Esophagus squamous epithelium (tissue), 4 donors: ENCODE data around the gene ELOVL2.

Experiments used
- CTCF ChIP-seq, 6 experiments: fragments of 450-650 bp in 4 of 6; fragments of 200-600 bp in 2 of 6; sonication (generic) in 2 of 6; IDR thresholded peaks; one replicate each; pipeline ENCODE4 v1.5.1; 2016 to 2019; ENCODE audit warnings: antibody characterized with exemption in 6 of 6, mild to moderate bottlenecking in 4 of 6, moderate library complexity in 4 of 6
- POLR2A ChIP-seq, 4 donors: fragments of 450-650 bp; IDR thresholded peaks; one replicate each; pipeline ENCODE4 v1.6.1; 2017; ENCODE audit warnings: antibody characterized with exemption in 4 of 4, mild to moderate bottlenecking in 4 of 4, moderate library complexity in 3 of 4

DNA sequence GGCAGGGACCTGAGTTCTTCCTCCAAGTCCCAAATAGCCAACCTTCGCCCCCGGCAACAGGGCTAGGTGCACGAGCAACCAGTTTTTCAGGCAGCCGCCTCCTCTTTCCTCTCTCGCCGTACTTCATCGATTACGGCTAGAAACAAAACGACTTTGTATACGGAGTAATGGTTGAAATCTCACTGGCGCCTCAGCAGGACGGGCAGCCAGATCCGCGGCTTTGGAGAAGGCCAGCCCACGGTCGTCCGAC lies 49.2 kb upstream of the ELOVL2 start:
- TF ChIP-seq CTCF (IDR thresholded peaks at IDR 0.05) (no peak), POLR2A (IDR thresholded peaks at IDR 0.05) (no peak)
